ENCODE data around the gene TBC1D24.
A peak's percentile ranks its signal among the peaks of the same experiment; 100 is the strongest.

Gene TBC1D24

DNA sequence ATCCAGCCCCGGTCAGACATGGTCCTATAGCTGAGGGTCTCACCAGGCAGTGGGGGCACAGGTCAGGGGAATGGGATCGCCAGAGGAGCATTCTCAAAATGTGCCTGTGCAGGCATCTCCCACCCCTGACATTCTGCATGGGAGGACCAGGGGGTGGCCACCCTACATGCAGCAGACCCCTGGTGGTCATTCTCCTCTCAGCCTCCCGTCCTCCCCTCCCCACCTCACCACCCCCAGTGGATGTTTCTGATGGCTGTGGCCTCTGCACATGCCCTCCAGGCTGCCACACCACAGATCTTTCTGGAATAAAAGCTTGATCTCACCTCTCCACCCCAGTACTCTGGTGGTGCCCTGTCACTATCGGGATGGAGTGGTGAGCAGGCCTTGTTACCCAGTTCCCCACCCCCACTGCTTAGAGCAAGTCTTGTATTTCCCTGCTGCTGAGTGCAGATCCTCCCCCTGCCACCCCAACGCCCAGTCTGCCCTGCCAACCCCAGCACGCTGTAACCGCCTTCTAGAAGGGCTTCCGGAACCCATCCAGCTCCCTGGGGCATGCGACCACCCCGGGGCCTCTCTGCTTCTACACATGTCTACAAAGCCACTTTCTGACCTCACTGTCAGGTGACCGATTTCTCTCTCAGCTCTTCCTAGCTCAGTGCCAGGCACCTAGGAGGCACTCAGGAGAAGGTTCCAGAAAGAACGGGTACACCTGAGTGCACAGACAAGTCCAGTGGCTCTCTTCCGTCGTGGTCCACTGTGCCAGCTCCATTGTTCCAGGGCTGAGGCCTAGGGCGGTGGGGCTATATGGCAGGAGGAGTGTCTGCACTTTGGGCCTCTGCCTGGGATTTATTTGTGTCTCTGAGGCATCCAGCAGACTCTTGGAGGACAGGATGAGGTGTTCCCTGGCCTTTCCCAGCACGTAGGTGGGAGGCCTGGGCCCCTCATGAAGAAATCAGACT lies 9.3 kb downstream of the TBC1D24 start:
- DNase-seq = no peak

DNA sequence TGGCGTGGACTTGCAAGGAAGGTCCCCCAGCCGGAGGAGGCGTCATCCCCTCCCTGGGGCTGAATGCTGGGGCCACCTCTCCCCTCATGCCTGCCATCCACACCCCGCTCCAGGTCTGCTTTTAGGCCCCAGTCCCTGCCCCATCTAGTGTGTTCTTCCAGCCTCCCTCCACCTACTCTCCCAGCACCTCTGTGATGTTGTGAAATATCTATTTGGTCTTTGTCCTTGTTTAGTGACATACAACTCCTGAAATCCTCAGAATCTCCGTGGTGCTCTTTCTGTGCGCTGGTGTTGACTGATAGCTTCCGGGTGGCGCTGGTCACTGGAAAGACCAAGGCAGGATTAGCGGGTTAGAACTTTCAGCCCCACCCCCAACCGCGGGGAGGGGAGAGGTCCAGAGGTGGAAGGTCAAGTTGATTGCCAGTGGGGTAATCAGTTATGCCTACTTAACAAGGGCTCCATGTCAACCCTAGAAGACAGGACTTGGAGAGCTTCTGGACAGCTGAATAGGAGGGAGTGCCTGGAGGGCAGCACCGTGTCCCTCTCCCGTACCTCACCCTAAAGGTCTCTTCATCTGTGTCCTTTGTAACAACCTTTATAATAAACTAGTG lies 10.1 kb downstream of the TBC1D24 start:
- DNase-seq = no peak

DNA sequence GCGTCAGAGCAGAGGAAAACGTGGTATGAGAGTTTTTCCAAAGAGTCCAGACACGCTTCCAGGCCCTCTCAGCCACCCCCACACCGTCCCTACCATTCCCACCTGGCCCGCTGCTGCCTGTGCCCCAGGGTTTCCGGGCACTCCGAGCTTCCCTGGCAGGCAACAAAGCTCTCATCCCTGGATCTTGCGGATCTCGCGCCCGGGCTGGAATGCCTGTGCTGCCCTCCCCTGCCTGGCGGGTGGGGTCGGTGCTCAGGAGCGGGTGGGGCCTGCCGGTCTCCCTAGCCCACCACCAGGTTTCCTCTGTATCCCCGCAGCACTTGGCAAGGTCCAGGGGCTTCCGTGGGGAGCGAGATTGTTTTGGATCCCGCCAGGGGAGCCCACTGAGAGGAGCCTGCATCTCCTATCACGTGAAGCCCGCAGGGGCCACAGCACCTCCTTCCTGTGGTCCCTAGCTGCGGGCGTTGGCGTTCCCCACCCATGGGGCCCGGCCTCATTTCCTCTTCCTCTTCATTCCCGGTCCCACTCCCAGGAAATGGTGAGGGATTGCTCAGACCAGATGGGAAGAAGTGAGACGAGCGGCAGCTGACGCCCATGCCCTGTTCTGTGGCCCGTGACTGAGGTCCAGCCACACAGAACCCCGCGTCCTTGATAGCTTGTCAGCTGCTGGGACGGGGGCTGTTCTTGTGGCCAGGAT lies 11.0 kb downstream of the TBC1D24 start:
- no peak for DNase-seq

DNA sequence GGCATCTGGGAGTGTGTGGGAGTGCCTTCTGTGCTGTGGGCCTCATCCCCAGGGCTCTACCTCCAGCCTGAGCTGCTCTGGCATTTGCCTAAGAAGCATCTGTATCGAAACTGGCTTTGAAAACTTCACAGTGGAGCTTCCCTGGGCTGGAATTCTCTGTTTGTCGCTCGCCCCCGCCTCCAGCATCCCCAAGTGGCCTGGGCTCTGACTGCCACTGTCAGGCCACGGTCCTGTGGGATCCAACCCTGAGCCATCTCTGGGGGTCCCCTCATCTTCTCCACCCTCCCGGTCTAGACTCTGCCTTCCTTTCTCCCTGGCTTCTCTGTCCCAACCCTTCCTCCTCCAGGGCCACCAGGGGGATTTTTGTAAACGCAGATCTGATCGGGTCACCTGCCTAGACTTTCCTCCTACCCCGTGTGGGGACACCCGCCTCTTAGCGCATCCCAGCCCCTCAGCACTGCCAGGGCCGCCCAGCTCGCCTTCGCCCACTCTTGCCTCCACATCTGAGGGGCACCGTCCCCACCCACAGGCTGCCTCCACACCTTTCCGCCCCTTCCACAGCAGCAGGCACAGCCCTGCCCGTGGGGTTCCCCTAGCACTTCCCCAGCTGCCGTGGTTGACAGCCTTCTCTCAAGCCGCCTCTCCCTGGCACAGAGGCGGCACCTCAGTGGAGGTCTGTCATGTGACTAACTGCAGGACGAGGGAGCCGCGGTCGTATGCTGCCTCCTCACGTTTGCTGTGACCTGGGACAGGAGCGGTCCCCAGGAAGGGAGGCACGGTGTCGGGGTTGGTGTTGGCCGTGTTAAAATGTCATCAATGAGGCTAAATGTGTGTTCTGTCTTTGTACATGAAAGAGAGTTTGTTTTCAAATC lies 12.0 kb downstream of the TBC1D24 start:
- DNase-seq = no peak

DNA sequence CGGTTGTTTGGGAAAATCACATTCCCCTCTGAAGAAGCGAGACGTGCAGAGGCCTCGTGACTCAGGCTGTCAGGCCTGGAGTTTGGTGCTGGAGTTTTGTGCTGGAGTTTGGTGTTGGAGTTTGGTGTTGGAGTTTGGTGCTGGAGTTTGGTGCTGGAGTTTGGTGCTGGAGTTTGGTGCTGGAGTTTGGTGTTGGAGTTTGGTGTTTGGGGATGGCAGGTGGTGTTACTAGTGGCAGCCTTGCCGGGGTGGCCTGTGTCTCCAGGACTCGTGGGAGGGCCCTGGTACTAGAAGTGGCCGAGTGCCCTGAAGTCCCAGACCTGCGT lies 12.6 kb downstream of the TBC1D24 start:
- no peak for DNase-seq

DNA sequence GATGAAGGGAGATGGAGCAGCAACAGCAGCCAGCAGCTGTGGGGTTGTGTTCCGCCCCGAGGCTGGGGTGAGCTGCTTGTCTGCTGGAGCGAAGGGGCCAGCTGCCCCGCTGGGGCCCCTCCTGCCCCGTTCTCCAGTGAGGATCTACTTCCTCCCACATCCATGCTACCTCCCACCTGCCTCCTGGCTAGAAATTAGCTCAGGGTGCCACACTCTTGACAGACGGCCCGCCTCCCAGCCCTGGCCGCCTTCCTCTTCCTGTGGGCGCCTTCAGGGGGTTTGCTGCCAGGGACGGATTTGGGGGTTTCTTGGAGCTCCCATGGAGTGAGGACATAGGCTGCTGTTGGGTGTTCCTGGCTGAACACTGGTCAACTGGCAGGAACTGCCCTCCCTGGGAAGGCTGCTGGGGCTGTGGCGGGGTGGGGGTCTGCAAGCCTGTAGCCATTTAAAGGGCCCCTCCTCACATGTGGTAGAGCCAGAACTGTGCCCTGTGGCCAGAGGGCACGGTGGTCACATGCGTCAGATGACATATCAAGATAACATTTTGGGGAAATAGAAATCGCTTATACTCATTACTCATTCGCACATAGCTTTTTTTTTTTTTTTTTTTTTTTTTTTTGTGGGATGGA lies 13.1 kb downstream of the TBC1D24 start:
- DNase-seq = no peak

DNA sequence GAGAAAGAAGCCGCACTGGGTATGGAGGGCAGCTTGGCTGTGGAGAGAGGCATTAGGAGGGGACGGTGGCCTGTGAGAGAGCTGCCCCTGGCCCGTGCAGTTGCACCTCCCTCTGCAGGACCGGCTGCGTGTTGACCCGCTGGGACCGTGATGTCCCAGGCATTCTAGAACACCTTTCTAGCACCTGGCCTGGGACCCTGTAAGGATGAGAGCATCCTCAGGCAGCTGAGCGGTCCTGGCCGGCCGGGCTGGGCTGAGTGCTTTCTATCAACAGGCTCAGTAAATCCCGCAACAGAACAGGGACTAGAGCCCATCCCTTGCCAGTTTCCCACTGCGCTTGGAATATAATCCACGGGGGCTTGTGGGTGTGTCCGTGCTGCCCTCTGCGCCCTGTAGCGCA lies 14.7 kb downstream of the TBC1D24 start:
- DNase-seq = no peak

DNA sequence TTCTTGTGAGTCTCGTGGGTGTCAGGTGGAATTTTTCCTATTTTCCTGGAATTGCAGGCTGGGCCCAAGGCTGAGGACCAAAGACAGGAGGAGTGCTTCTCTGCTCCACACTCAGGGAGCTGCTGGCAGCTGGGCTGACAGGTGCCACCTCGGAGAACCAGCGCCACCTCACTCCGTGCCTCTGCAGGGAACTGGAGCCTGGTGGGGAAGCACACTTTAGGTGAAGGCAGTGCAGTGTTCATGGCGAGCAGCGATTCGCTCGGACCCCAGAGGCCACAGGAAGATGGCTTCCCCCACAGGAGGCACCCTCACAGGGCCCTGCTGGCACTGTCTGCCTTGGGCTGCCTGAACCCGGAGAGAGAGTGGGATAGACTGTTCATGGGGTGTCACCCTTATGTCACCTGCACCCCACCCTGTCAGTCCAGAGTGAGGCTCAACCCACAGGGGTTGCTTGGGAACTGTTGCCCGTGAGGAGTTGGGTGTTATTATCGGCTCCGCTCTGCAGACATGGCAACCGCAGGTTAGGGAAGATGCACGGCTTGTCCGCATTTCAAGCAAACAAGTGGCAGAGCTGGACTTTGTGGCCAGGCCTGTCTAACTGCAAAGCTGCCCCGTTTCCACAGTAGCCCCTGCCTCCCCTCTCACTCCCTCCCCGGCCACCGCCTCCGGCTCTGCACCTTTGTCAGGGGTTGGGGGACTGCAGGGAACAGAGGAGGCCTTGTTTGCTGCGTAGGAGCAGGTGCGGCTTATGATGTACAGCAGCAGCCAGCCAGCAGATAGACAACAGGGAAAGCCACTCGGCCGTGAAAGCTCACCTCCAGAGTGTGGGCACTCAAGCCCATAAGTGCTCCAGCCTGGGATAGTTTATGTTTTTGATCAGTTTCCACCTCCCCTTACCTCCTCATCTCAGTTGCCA lies 15.5 kb downstream of the TBC1D24 start:
- peak; percentile 62 for DNase-seq

DNA sequence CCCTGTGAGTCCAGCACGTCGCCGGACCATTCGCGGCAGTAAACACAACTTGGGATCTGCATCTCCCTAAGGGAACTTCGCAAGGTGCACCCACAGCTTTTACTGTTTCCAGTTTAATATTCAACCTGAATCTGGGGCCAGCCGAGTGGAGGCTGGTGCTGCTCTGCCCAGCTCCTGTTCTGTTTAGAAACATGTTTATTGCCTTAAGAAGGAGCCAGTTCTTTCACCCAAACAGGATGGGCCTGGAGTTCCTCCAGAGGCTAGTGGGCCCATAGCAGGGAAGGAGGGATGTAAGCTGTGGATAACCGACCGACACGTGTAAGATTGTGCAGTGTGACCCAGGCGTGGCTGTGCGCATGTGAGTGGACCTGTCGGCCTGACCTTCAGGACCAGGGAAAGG lies 17.4 kb downstream of the TBC1D24 start:
- no peak for DNase-seq

DNA sequence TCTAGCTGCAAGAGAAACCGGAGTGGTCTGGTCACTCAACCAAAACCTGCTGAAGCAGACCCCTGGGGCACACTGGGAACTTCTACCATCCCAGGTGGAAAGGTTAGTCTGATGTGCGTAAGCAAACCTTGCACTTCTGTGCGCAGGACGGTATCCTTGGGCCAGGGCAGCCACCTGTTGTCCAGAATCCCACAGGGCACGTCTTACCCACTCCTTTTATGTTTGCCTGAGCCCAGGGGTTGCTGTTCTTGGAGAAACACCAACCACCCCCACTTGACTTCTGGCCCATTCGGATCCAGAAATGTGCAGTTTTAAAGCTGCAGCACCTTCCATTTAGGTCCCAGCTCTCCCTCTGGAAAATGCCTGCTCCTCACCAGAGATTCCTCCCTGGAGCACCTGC lies 18.7 kb downstream of the TBC1D24 start:
- no peak for DNase-seq

DNA sequence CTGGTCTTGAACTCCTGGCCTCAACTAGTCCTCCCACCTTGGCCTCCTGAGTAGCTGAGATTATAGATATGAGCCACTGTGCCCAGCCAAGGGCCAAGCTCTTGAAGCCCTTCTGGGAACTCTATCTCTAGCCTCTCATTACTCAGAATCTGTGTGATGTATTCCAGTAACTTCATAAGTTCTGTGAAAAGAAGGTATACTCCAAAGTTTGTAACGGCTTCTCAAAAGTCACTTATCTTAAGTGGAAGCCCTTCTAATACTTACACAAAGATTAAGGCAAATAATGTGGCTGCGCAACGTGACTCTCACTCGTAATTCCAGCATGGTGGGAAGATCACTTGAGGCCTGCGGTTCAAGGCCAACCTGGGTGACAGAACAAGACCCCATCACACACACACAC lies 19.7 kb downstream of the TBC1D24 start:
- no peak for DNase-seq

DNA sequence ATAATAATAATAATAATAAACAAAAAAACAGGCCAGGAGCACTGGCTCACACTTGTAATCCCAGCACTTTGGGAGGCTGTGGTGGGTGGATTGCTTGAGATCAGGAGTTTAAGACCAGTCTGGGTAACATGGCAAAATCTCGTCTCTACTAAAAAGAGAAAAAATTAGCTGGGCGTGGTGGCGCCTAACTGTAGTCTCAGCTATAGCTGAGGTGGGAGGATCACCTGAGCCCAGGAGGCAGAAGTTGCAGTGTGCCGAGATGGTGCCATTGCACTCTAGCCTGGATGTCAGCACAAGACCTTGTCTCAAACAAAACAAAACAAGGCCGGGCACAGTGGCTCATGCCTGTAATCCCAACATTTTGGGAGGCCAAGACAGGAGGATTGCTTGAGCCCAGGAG lies 20.1 kb downstream of the TBC1D24 start:
- DNase-seq = no peak

DNA sequence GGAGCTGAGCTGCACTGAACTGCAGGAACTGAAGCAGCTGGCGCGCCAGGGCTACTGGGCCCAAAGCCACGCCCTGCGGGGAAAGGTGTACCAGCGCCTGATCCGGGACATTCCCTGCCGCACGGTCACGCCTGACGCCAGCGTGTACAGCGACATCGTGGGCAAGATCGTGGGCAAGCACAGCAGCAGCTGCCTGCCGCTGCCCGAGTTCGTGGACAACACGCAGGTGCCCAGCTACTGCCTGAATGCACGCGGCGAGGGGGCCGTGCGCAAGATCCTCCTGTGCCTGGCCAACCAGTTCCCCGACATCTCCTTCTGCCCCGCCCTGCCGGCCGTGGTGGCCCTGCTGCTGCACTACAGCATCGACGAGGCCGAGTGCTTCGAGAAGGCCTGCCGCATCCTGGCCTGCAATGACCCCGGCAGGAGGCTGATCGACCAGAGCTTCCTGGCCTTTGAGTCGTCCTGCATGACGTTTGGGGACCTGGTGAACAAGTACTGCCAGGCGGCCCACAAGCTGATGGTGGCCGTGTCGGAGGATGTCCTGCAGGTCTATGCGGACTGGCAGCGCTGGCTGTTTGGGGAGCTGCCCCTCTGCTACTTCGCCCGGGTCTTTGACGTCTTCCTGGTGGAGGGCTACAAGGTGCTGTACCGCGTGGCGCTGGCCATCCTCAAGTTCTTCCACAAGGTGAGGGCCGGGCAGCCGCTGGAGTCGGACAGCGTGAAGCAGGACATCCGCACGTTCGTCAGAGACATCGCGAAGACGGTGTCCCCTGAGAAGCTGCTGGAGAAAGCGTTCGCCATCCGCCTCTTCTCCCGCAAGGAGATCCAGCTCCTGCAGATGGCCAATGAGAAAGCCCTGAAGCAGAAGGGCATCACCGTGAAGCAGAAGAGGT lies 21.5 kb downstream of the TBC1D24 start:
- no peak for DNase-seq

DNA sequence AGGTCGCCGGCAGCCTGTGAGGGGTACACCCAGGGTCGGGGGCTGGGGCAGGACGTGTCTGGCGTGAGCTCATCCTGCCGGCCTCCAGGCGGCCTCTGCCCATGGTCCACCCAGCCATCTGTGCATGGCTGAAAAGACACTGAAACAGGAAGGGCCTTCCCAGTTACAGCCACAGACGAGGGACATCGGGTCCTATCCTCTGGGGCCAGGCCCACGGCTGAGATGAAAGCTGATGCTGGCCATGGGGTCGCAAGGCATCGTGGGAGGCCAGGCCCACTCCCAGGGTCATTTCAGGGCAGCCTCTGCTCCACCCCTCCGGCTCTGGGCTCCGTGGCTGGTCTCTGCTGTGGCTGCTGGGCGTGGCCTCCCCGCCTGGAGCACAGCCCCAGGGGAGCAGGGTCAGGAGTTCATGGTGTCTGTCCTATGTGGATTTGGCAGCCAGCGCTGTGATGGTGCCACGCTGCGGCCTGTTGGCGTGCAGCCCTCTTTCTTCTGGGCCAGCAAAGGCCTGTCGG lies 22.2 kb downstream of the TBC1D24 start:
- DNase-seq = no peak

DNA sequence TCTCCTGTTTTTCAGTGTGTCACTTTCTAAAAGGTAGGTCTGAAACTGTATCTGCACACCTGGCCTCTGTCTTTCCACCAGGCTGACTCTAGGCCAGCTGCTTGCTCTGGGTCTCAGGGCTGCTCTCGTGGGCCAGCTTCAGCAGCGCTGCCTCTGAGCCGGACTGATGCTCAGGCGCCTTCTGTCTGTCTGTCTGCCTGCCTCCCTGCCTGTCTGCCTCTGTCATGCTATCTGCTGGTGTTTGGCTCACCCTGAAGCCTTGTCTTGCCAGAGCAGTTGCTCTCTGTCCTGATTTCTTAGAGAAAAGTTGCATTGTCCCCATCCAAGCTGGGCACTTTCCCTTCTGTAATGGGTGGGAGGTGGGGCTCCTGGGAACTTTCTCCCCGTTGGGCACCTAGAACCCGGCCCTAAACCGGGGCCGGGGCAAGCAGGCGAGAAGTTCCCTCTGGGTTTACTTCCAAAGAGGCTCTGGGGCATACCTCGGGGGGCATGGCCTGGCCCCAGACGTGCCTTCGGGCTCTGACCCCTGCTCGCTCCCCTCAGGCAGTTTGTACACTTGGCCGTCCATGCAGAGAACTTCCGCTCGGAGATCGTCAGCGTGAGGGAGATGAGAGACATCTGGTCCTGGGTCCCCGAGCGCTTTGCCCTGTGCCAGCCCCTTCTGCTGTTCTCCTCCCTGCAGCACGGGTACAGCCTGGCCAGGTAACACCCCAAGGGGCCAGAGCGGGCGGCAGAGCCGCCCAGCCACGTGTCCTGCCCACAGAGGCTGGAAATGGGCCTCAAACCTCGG lies 23.0 kb downstream of the TBC1D24 start:
- no peak for DNase-seq

DNA sequence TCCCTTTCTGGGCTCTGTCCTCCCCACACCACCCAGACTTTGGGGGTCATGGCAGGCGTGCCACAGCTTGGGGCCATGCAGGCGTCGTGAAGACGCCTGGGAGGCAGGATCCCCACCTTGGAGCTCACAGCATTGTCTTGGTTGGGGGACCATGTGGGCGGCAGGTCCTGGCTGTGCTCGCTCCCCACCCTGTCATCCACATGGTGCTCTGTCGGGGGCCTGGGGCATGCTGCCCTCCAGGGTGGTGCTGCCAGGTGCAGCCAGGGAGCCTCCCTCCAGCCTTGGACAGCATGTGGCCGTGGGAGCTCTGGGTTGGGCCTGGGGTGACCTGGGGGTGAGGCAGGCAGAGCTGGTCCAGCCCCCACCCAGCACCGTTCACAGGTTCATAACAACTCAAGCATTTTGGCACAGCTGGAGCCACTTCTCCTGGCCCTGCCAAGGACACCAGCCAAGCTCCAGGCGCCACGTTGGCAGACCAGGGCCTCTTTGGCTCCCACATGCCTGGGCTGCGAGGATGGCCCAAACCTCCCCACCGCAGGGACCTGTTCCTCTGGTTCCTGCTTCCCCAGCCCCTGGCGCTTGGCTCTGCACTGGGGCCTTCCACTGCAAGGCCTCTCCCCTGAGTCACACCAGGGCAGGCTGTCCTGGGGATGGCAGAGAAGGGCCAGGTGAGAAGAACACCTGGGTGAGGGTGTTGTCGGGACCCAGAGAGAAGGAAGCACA lies 23.8 kb downstream of the TBC1D24 start:
- DNase-seq = peak; percentile 14

DNA sequence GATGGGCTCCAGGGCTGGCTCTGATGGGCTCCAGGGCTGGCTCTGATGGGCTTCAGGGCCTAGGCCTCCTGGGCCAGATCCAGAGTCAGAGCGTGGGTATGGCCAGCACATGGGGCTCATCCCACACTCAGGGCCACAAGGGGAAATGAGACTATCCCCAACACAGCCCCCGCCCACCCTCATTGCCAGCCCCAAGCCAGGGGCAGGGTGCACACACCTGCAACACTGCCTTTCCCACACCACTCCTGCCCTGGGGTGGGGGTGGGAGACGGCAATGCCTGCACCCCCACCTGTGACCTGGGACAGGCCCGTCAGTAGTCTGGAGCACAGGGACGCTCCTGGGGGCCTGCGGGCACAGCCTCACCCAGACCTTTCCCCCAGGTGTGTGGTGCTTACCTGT lies 24.5 kb downstream of the TBC1D24 start:
- no peak for DNase-seq

DNA sequence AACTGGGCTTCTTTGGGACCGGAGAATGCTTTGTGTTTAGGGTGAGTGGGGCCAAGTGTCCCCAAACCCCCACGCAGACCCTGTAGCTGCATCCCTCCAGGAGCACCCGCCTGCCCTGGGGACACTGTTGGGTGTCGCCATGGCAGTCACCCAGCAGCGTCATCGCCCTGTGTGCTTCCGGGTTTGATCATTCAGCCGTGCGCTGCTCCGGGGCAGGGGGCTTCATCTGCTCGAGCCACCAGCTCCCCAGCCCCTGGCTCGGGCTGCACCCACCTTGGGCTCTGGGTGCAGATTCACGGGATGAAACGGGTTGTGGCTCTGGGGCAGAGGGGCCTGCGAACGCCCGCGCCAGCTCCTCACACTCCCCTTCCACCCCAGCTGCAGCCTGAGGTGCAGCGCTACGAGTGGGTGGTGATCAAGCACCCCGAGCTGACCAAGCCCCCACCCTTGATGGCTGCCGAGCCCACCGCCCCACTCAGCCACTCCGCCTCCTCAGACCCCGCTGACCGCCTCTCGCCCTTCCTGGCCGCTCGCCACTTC lies 25.0 kb downstream of the TBC1D24 start:
- no peak for DNase-seq

All from NCI-H2029 (cell line).